ENCODE measurements around the gene ARRB1. TPM values are rescaled to one million over a fixed set of nuclear protein-coding genes. Genes with fewer than 3 reads are reported as not detected.

The ARRB1 gene
- total RNA-seq, 1 donor from 2014 or later, result 35.2 TPM

- intact Hi-C loops (cut with micrococcal nuclease), result no loop called here
Observed at GRCh38 chr11:75303544-75304224, 47.8 kb downstream of the ARRB1 start.

- intact Hi-C loops (cut with micrococcal nuclease), result no loop called here
Observed at GRCh38 chr11:75302371-75302770, 49.1 kb downstream of the ARRB1 start.

- intact Hi-C loops (cut with micrococcal nuclease), result no loop called here
Observed at GRCh38 chr11:75301601-75302345, 49.7 kb downstream of the ARRB1 start.

GRCh38 chr11:75301131-75301530, 50.3 kb downstream of the ARRB1 start:
- intact Hi-C loops (cut with micrococcal nuclease), result no loop called here

- intact Hi-C loops (cut with micrococcal nuclease), result no loop called here
Observed at GRCh38 chr11:75298976-75299260, 52.5 kb downstream of the ARRB1 start.

GRCh38 chr11:75298191-75298975, 53.1 kb downstream of the ARRB1 start:
- intact Hi-C loops (cut with micrococcal nuclease), result no loop called here

- intact Hi-C loops (cut with micrococcal nuclease), result no loop called here
Observed at GRCh38 chr11:75293903-75294302, 57.6 kb downstream of the ARRB1 start.

GRCh38 chr11:75292943-75293342, 58.5 kb downstream of the ARRB1 start:
- intact Hi-C loops (cut with micrococcal nuclease), result no loop called here

GRCh38 chr11:75291741-75292140, 59.7 kb downstream of the ARRB1 start:
- intact Hi-C loops (cut with micrococcal nuclease), result no loop called here

- intact Hi-C loops (cut with micrococcal nuclease), result no loop called here
Observed at GRCh38 chr11:75289919-75290318, 61.5 kb downstream of the ARRB1 start.

GRCh38 chr11:75289511-75289760, 62.0 kb downstream of the ARRB1 start:
- intact Hi-C loops (cut with micrococcal nuclease), result no loop called here

- intact Hi-C loops (cut with micrococcal nuclease), result no loop called here
Observed at GRCh38 chr11:75287579-75287978, 63.9 kb downstream of the ARRB1 start.

GRCh38 chr11:75286826-75287465, 64.5 kb downstream of the ARRB1 start:
- intact Hi-C loops (cut with micrococcal nuclease), result no loop called here

GRCh38 chr11:75285776-75286360, 65.6 kb downstream of the ARRB1 start:
- intact Hi-C loops (cut with micrococcal nuclease), result no loop called here

GRCh38 chr11:75283391-75283931, 68.0 kb downstream of the ARRB1 start:
- intact Hi-C loops (cut with micrococcal nuclease), result loop anchor here (5.0 kb wide), 1 partner anchor 44 kb away; no protein-coding TSS in a partner anchor

GRCh38 chr11:75281469-75282095, 69.9 kb downstream of the ARRB1 start:
- intact Hi-C loops (cut with micrococcal nuclease), result loop anchor here (5.0 kb wide), 1 partner anchor 46 kb away; no protein-coding TSS in a partner anchor

- intact Hi-C loops (cut with micrococcal nuclease), result loop anchor here (1.0 to 5.0 kb wide), 4 partner anchors 46 to 251 kb away; no protein-coding TSS in a partner anchor
Observed at GRCh38 chr11:75280770-75281468, 70.5 kb downstream of the ARRB1 start.

- intact Hi-C loops (cut with micrococcal nuclease), result loop anchor here (1.0 to 5.0 kb wide), 4 partner anchors 47 to 252 kb away; no protein-coding TSS in a partner anchor
Observed at GRCh38 chr11:75280227-75280701, 71.2 kb downstream of the ARRB1 start.

GRCh38 chr11:75279273-75279672, 72.2 kb downstream of the ARRB1 start:
- intact Hi-C loops (cut with micrococcal nuclease), result no loop called here

All from T-helper 2 cell treated with Interferon-gamma antibody and Interleukin-4, amounts not matched to agents 100 ng/mL and 5 ng/mL, for 36 hours (primary cell).